HG03196 (cell line): ENCODE measurements around the gene RNU7-1.

Experiments used
- ATAC-seq: cut with Tn5 transposase; IDR thresholded peaks from one replicate; pipeline ENCODE4 v1.9.1; 2021; ENCODE audit not compliant: unreplicated experiment

RNU7-1 gene

GRCh38 chr12:6963016-6963731 lies 19.6 kb downstream of the RNU7-1 start:
- no peak for ATAC-seq

GRCh38 chr12:6963791-6964413 lies 20.3 kb downstream of the RNU7-1 start:
- no peak for ATAC-seq

- no peak for ATAC-seq
These were observed 21.0 kb downstream of the RNU7-1 start for GRCh38 chr12:6964605-6965025.

DNA sequence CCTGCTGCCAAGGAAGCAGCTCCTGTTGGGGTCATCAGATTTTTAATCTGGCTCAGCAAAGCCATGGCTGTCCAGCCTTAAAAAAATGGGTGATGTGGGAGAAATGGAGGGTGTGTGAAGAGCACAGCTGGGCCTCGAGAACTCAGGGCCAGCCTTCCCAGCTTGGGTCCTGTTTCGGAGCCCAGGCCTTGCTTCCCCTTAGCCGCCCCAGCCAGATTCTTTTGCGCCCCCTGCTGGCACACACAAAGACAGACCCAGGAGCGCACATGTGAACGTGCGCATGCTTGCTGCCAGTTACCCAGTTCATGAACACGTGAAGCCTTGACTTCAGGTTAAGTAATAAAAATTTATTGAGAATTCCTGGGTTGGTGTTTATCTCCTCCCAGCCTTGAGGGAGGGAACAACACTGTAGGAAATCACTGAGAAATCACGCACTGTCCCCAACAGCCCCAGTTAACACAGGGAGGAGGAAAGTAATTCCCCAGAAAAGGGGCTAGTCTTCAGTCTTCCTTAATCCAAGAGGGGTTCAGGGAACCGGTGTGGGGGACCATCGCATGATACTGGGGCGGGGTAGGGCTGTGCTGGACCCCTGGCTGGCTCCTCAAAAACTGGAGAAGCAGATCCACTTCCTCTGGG lies 21.5 kb downstream of the RNU7-1 start:
- no peak for ATAC-seq

DNA sequence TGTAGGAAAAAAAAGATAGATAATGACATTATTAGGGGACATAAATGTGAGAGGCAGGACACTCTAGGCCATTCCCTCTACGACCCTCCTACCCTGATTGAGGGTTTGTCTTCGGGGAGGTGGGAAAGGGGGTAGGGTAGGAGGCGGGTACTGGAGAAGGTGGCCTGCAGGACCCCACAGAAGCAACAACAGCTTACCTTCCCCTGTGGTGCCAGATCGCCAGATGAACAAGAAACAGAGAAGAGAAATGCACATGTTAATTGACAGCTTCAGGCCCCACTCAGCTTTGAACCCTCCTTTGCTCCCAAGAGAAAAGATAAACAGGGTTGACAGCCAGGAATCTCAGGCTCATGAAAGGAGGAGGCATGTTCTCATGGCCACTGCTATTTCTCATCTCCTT lies 22.1 kb downstream of the RNU7-1 start:
- no peak for ATAC-seq

- ATAC-seq: no peak
These were observed 22.7 kb downstream of the RNU7-1 start for GRCh38 chr12:6966351-6966750.

- no peak for ATAC-seq
These were observed 24.1 kb downstream of the RNU7-1 start for GRCh38 chr12:6967651-6968100.

- ATAC-seq: no peak
These were observed 24.8 kb downstream of the RNU7-1 start for GRCh38 chr12:6968426-6968825.

GRCh38 chr12:6970096-6970527 lies 26.5 kb downstream of the RNU7-1 start:
- peak; percentile 20 for ATAC-seq

DNA sequence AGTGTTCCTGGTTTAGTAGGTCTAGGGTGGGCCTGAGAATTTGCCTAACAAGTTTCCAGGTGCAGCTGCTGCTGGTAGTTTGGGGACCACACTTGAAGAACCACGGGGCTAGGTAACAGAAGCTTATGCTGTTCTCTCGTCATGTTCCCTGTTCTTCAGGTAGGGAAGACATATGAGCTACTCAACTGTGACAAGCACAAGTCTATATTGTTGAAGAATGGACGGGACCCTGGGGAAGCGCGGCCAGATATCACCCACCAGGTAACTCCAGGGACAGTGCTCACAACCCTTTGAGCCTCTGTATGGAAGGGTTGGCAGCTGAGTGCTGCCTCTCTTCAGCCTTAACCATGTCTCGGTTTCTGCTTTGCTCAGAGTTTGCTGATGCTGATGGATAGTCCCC lies 30.6 kb downstream of the RNU7-1 start:
- ATAC-seq: no peak

GRCh38 chr12:6975297-6976032 lies 31.8 kb downstream of the RNU7-1 start:
- no peak for ATAC-seq

DNA sequence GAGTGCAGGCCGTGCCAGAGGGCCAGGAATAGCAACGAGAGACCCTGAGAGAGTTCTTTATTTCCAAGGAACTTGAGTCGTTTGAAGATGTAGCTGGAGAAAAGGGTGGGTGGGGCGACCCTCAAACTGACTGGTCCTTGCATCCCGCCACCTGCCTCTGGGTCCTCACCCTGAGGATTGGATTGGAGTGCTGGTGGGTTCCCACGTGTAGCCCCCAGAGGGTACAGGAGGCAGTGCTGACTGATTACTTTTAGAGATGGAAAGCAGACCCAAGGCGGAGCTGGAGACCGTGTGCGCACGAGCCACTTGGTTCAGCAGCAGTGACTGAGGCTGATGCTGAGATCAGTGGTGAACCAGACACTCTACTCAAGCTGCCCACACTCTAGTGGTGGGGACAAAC lies 34.0 kb downstream of the RNU7-1 start:
- ATAC-seq: no peak

DNA sequence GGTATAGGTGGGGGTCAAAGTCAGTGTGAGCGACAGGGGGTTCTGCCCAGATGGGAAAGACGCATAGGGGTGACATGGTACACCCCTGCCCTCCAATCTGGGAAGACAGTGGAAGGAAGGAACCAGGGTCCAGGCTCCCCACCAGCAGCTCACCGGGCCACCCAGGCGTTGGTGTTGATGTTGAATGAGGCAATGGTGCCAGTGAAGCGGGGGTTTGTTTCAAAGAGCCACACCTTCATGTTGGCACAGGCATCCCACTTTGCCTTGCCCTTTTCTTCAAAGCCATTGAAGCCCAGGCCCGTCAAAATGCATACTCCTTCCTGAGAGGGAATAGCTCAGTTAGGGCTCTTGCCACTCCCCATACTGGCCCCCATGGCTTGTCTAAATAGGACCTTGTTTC lies 34.6 kb downstream of the RNU7-1 start:
- no peak for ATAC-seq

DNA sequence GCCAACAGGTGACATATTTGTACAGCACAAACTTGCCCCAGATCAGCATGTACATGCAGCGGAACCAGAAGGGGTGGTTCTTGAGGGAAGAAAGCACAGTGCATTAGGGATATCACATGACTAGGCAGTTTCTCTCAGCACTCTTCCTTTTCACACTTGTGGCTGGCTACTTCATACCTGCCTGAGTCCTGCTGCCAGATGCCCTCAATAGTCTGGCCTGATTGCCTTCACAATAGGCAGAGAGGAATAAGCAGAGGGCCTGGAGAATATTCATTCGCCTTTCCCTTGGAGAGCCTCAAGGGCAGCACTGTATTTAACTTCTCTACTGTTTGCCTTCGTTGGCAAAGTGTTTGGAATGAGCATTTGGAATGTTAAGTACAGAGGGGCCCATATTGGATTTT lies 35.0 kb downstream of the RNU7-1 start:
- ATAC-seq: no peak

- ATAC-seq: no peak
These were observed 35.4 kb downstream of the RNU7-1 start for GRCh38 chr12:6979021-6979420.

DNA sequence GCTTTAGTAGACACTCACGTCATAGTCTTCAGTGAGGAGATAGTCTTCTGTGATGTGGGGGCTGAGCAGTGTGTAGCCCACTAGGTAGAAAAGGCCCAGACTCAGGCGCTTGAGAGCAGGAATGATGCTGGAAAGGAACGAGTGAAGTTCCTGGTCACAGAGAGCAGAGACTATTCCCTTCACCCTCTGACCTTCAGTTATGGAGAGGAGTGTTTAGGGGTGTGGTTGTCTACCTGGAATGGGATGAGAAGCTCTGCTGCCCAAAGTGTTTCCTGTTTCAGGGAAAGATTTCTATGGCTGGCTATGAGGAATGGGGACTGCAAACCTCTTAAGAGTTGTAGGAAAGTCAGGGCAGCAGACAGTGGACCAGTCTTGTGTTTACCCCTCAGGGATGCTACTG lies 35.8 kb downstream of the RNU7-1 start:
- ATAC-seq: no peak

DNA sequence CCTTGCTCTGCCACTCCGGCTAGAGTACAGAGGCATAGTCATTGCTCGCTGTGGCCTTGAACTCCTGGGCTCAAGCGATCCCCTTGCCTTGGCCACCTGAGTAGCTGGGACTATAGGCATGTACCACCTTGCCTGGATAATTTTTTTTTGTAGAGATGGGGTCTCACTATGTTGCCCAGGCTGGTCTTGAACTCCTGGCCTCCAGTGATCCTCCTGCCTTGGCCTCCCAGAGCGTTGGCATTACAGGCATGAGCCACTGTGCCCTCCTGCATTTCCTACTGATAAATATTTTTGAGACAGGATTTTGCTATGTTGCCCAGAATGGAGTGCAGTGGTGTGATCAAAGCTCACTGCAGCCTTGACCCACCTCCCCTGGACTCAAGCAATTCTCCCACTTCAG lies 36.5 kb downstream of the RNU7-1 start:
- ATAC-seq: no peak

- no peak for ATAC-seq
These were observed 37.1 kb downstream of the RNU7-1 start for GRCh38 chr12:6980740-6981139.

DNA sequence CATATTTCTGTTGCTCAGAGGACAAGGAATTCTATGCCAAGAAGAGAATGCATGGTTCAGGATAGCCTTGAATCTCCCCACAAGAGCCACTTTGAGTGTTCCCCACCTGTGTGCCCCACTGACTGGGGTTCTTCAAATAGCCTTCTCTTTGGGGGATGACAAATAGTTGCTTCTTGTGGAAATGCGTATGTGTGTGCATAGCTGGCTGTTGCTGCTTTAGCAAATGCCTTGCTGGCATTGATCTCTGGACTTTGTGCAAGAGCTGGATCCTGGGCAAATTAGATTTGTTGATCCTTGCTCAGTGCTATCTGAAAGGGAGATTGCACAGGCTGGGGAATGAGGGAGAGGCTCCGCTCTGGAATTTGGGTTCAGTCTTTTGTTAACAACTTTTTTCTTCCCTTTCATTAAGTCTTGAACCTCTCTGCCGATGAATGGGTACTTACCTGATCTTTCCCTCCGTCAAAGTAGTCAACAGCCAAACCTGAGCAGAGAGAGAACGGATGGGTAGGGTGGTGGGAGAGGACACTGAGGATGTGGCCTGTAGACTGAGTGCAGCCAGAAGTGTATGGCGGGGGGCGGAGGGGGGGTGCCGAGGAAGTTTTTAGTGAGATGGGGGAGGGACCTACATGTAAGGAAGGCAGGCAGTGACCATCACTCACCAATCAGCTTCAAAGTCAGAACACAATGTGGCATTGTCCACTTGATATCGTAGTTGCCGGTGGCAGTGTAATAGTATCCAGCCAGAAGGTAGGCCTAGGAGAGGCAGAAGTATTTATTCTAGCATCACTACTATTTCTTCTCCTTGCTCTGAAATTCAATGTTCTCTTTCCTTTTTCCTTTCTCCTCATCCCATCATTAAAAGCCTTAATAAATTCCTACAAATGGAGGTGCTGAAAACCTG lies 37.8 kb downstream of the RNU7-1 start:
- ATAC-seq: no peak

GRCh38 chr12:6982532-6982931 lies 38.9 kb downstream of the RNU7-1 start:
- ATAC-seq: no peak
